ENCODE measurements around the gene ASAP3.

ASAP3 gene

DNA sequence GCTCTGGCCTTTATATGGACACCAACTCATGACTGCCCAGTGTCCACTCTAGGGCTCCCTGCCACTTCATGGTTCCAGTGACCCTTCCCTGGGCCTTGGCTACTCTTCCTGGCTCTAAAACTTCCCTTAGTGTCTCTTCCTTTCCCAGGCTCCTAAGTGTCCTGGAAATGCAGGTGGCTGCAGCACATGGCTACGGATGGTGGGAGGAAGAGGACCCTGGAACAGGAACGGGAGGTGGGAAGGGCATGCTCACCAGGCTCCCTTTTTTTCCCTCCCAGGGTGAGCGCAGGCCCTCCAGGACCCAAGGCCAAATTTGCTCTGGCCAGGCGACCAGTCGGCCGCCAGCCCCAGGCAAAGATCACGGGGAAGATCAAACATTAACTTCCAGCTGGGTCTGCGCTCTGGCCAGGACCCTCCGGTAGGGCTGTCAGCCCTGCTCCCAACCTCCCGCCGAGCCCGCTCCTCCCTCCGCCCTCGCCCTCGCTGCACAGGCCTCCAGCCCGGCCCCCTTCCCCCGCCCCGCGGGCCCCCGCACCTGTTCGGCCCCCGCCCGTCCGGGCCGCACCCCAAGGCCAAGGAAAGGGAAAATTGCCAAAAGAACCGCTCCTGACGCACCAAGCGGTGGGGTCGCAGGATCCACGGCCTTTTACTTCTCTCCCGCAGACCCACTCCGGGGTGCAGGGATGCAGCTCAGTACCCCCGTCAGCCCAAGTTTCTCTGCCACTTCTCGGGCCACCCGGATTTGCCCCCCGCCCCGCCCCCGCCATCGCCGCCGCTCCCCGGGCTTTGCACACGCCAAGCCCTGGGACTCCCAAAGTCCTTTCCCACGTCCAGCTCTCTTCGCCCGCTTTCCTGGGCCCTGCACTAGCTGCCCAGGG, 60.3 kb downstream of the ASAP3 start:
- Histone ChIP-seq H3K9me3 (replicated peaks in 1 of 2; ENCODE audit: control insufficient read depth in 2 of 2, insufficient read depth in 1 of 2, low read depth in 1 of 2, low read length in 2 of 2) (no peaks in the 10 kb centered on the region), H3K9ac (ENCODE audit: low read depth, low read length, poor library complexity) (peak overlapping the region; percentile 75), H2BK120ac (ENCODE audit: low read depth, low read length) (no peak overlapping the region), H4K8ac (ENCODE audit: low read depth, low read length) (no peak overlapping the region), H4K91ac (ENCODE audit: low read depth, low read length, poor library complexity) (no peak overlapping the region), H3K4me3 (ENCODE audit: low read length in 2 of 2) (peak overlapping the region in 1 of 2 donors; percentile 69), H3K79me1 (ENCODE audit: low read depth, low read length) (no peaks in the 10 kb centered on the region), H3K4me1 (ENCODE audit: control insufficient read depth in 2 of 2, insufficient read depth in 1 of 2, low read depth in 1 of 2, low read length in 2 of 2) (peaks cover 5 to 11% of the 10 kb centered on the region in 2 donors), H3K36me3 (replicated peaks in 1 of 2; ENCODE audit: control insufficient read depth in 2 of 2, insufficient read depth in 2 of 2, low read length in 2 of 2) (peaks cover 0 to 38% of the 10 kb centered on the region in 2 donors), H2AFZ (ENCODE audit: low read length) (no peak overlapping the region), H3K14ac (ENCODE audit: low read length) (no peak overlapping the region), H3K27ac (replicated peaks; ENCODE audit: low read length) (no peak overlapping the region), H3K23ac (ENCODE audit: low read depth, low read length, poor library complexity) (no peak overlapping the region), H2BK5ac (ENCODE audit: low read length) (peak overlapping the region; percentile 15), H2BK15ac (ENCODE audit: low read length) (peak overlapping the region; percentile 37), H3K18ac (ENCODE audit: low read length) (peak overlapping the region; percentile 88), H2BK12ac (ENCODE audit: low read length) (no peak overlapping the region), H3K27me3 (ENCODE audit: control insufficient read depth in 3 of 3, insufficient read depth in 3 of 3, low read depth in 1 of 3, low read length in 3 of 3) (peaks cover 0 to 48% (median 6%) of the 10 kb centered on the region in 3 experiments), H3K4me2 (ENCODE audit: insufficient read depth, low read length, poor library complexity, severe bottlenecking) (peak overlapping the region; percentile 76), H3K4ac (ENCODE audit: low read length) (no peak overlapping the region), H2AK5ac (ENCODE audit: low read depth, low read length) (peak overlapping the region; percentile 66)
- no peak for DNase-seq (ENCODE audit: low spot score)
- WGBS, 2 donors (ENCODE audit: extremely low coverage in 2 of 2, insufficient read length in 2 of 2, insufficient replicate concordance in 1 of 2): no CpG with 5 or more reads among the region's 46 CpGs

DNA sequence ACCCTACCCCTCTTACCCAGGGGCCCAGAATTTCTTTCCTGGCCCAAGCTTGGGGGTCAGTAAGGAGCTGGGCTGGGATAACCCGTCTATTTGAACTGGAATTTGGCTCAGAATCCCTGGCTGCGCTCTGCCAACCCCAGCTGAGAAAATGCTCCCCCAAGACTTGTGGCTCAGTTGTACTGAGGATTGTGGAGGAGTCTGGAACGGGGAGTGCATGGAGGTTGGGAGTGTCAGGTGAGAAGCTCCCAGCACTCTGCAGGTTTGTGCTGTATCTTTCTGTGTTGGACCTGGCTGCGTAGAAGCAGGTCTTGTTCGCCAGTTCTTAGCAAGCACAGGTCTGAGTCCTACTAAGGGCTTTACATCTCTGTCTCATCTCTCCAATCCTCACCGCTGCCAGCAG, 61.0 kb downstream of the ASAP3 start:
- H3K4me3 ChIP-seq (ENCODE audit: low read length in 2 of 2): no peak overlapping the region
- H3K14ac ChIP-seq (ENCODE audit: low read length): no peak overlapping the region
- no peak overlapping the region for H2BK120ac ChIP-seq (ENCODE audit: low read depth, low read length)
- H2BK5ac ChIP-seq (ENCODE audit: low read length): no peak overlapping the region
- no peak overlapping the region for H3K27ac ChIP-seq (replicated peaks; ENCODE audit: low read length)
- WGBS, 2 donors (ENCODE audit: extremely low coverage in 2 of 2, insufficient read length in 2 of 2, insufficient replicate concordance in 1 of 2): no CpG with 5 or more reads among the region's 6 CpGs
- peaks cover 0 to 48% (median 6%) of the 10 kb centered on the region in 3 experiments for H3K27me3 ChIP-seq (ENCODE audit: control insufficient read depth in 3 of 3, insufficient read depth in 3 of 3, low read depth in 1 of 3, low read length in 3 of 3)
- H3K4me1 ChIP-seq (ENCODE audit: control insufficient read depth in 2 of 2, insufficient read depth in 1 of 2, low read depth in 1 of 2, low read length in 2 of 2): peaks cover 5 to 11% of the 10 kb centered on the region in 2 donors
- no peak overlapping the region for H3K4me2 ChIP-seq (ENCODE audit: insufficient read depth, low read length, poor library complexity, severe bottlenecking)
- H4K91ac ChIP-seq (ENCODE audit: low read depth, low read length, poor library complexity): no peak overlapping the region
- no peak overlapping the region for H2AFZ ChIP-seq (ENCODE audit: low read length)
- H2BK12ac ChIP-seq (ENCODE audit: low read length): no peak overlapping the region
- no peak overlapping the region for H2AK5ac ChIP-seq (ENCODE audit: low read depth, low read length)
- H2BK15ac ChIP-seq (ENCODE audit: low read length): no peak overlapping the region
- no peak overlapping the region for H3K4ac ChIP-seq (ENCODE audit: low read length)
- H3K9ac ChIP-seq (ENCODE audit: low read depth, low read length, poor library complexity): no peak overlapping the region
- H3K9me3 ChIP-seq (replicated peaks in 1 of 2; ENCODE audit: control insufficient read depth in 2 of 2, insufficient read depth in 1 of 2, low read depth in 1 of 2, low read length in 2 of 2): no peaks in the 10 kb centered on the region
- H4K8ac ChIP-seq (ENCODE audit: low read depth, low read length): no peak overlapping the region
- no peaks in the 10 kb centered on the region for H3K79me1 ChIP-seq (ENCODE audit: low read depth, low read length)
- peaks cover 0 to 31% of the 10 kb centered on the region in 2 donors for H3K36me3 ChIP-seq (replicated peaks in 1 of 2; ENCODE audit: control insufficient read depth in 2 of 2, insufficient read depth in 2 of 2, low read length in 2 of 2)
- H3K18ac ChIP-seq (ENCODE audit: low read length): no peak overlapping the region
- DNase-seq (ENCODE audit: low spot score): no peak
- no peak overlapping the region for H3K23ac ChIP-seq (ENCODE audit: low read depth, low read length, poor library complexity)

DNA sequence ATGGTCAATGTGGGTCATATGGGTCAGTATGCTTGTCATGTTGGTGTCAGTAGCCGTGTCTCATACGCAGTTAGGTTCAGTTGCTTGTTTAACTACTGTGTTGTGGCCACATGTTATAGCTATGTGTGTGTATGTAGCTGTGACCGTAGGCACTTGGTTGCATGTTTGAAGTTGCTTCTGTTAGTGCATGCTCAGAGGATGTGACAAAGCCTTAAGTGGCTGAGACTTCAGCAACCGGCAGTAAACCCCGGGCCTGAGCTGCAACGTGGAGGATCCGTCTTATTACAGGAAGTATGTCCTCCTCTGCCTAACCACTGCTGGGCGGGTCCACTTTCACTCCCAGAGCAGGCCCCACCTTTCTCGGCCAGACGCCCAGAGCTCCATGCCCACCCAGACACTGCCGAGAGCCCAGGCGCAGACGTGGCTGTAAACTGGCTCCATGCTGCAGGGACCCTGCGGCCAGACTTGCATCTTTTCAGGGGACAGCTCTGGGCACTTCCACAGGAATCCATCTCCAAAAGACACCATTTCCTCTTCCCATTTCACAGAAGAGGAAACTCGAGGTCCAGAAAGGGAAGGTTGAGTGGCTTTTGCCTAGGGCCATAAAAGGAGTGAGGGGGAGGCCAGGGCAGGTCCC, 61.6 kb downstream of the ASAP3 start:
- no peak overlapping the region for H2AFZ ChIP-seq (ENCODE audit: low read length)
- H3K4me3 ChIP-seq (ENCODE audit: low read length in 2 of 2): no peak overlapping the region
- H2BK120ac ChIP-seq (ENCODE audit: low read depth, low read length): no peak overlapping the region
- no peak overlapping the region for H2BK12ac ChIP-seq (ENCODE audit: low read length)
- H2AK5ac ChIP-seq (ENCODE audit: low read depth, low read length): peak overlapping the region; percentile 25
- no peak for DNase-seq (ENCODE audit: low spot score)
- H3K9me3 ChIP-seq (replicated peaks in 1 of 2; ENCODE audit: control insufficient read depth in 2 of 2, insufficient read depth in 1 of 2, low read depth in 1 of 2, low read length in 2 of 2): no peaks in the 10 kb centered on the region
- peak overlapping the region; percentile 20 for H3K18ac ChIP-seq (ENCODE audit: low read length)
- H3K9ac ChIP-seq (ENCODE audit: low read depth, low read length, poor library complexity): no peak overlapping the region
- H3K4me1 ChIP-seq (ENCODE audit: control insufficient read depth in 2 of 2, insufficient read depth in 1 of 2, low read depth in 1 of 2, low read length in 2 of 2): peaks cover 5 to 11% of the 10 kb centered on the region in 2 donors
- H3K23ac ChIP-seq (ENCODE audit: low read depth, low read length, poor library complexity): peak overlapping the region; percentile 8
- no peak overlapping the region for H2BK5ac ChIP-seq (ENCODE audit: low read length)
- peak overlapping the region; percentile 22 for H4K91ac ChIP-seq (ENCODE audit: low read depth, low read length, poor library complexity)
- H3K36me3 ChIP-seq (replicated peaks in 1 of 2; ENCODE audit: control insufficient read depth in 2 of 2, insufficient read depth in 2 of 2, low read length in 2 of 2): peaks cover 0 to 25% of the 10 kb centered on the region in 2 donors
- no peak overlapping the region for H3K14ac ChIP-seq (ENCODE audit: low read length)
- H4K8ac ChIP-seq (ENCODE audit: low read depth, low read length): no peak overlapping the region
- H3K27me3 ChIP-seq (ENCODE audit: control insufficient read depth in 3 of 3, insufficient read depth in 3 of 3, low read depth in 1 of 3, low read length in 3 of 3): peaks cover 0 to 48% (median 6%) of the 10 kb centered on the region in 3 experiments
- no peak overlapping the region for H3K4ac ChIP-seq (ENCODE audit: low read length)
- no peaks in the 10 kb centered on the region for H3K79me1 ChIP-seq (ENCODE audit: low read depth, low read length)
- peak overlapping the region; percentile 15 for H2BK15ac ChIP-seq (ENCODE audit: low read length)
- no peak overlapping the region for H3K27ac ChIP-seq (replicated peaks; ENCODE audit: low read length)
- H3K4me2 ChIP-seq (ENCODE audit: insufficient read depth, low read length, poor library complexity, severe bottlenecking): no peak overlapping the region
- WGBS, 2 donors (ENCODE audit: extremely low coverage in 2 of 2, insufficient read length in 2 of 2, insufficient replicate concordance in 1 of 2): no CpG with 5 or more reads among the region's 15 CpGs

DNA sequence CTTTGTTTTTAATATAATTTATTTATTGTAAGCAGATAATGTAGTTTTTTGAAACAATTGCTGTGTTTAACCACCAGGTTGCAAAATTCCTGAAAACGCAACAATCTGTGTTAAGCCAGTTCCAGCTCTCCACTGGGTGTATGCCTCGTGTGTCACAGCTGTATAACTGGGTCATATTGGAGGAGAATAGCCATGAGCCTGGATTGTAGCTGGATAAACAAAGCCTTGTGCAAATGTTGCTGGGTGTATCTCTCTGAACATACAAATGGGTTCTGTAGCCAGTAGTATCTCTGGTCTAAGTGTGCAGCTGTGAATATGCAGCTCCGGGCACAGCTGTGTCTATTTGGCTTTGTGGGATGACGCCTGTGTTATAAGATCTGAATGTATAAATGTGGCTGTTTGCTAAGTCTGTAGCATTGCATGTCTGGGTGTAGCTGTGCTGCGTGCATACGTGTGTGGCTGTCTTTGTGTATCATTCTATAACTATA, 62.2 kb downstream of the ASAP3 start:
- Histone ChIP-seq H3K27me3 (ENCODE audit: control insufficient read depth in 3 of 3, insufficient read depth in 3 of 3, low read depth in 1 of 3, low read length in 3 of 3) (peaks cover 0 to 48% (median 6%) of the 10 kb centered on the region in 3 experiments), H3K27ac (replicated peaks; ENCODE audit: low read length) (no peak overlapping the region)
- WGBS, 2 donors (ENCODE audit: extremely low coverage in 2 of 2, insufficient read length in 2 of 2, insufficient replicate concordance in 1 of 2): no CpG with 5 or more reads among the region's 6 CpGs

More for the DNA sequence above, 62.2 kb downstream of the ASAP3 start:
- Histone ChIP-seq H3K9ac (ENCODE audit: low read depth, low read length, poor library complexity) (no peak overlapping the region), H4K8ac (ENCODE audit: low read depth, low read length) (no peak overlapping the region), H3K14ac (ENCODE audit: low read length) (no peak overlapping the region), H4K91ac (ENCODE audit: low read depth, low read length, poor library complexity) (peak overlapping the region; percentile 22), H3K4me3 (ENCODE audit: low read length in 2 of 2) (no peak overlapping the region), H3K9me3 (replicated peaks in 1 of 2; ENCODE audit: control insufficient read depth in 2 of 2, insufficient read depth in 1 of 2, low read depth in 1 of 2, low read length in 2 of 2) (no peaks in the 10 kb centered on the region), H2BK120ac (ENCODE audit: low read depth, low read length) (no peak overlapping the region), H2BK15ac (ENCODE audit: low read length) (no peak overlapping the region), H2BK5ac (ENCODE audit: low read length) (no peak overlapping the region), H2AK5ac (ENCODE audit: low read depth, low read length) (no peak overlapping the region), H3K79me1 (ENCODE audit: low read depth, low read length) (no peaks in the 10 kb centered on the region), H3K4me2 (ENCODE audit: insufficient read depth, low read length, poor library complexity, severe bottlenecking) (no peak overlapping the region), H3K4ac (ENCODE audit: low read length) (no peak overlapping the region), H3K4me1 (ENCODE audit: control insufficient read depth in 2 of 2, insufficient read depth in 1 of 2, low read depth in 1 of 2, low read length in 2 of 2) (peaks cover 5 to 11% of the 10 kb centered on the region in 2 donors), H2BK12ac (ENCODE audit: low read length) (no peak overlapping the region), H3K18ac (ENCODE audit: low read length) (no peak overlapping the region), H3K23ac (ENCODE audit: low read depth, low read length, poor library complexity) (no peak overlapping the region), H2AFZ (ENCODE audit: low read length) (no peak overlapping the region), H3K36me3 (replicated peaks in 1 of 2; ENCODE audit: control insufficient read depth in 2 of 2, insufficient read depth in 2 of 2, low read length in 2 of 2) (peaks cover 0 to 20% of the 10 kb centered on the region in 2 donors)
- no peak for DNase-seq (ENCODE audit: low spot score)
